H1 (cell line): ENCODE results near the gene RIC8A. TPM values are rescaled to one million over a fixed set of nuclear protein-coding genes. Genes with fewer than 3 reads are reported as not detected.

Experiments
- CTCF ChIA-PET: fragments of 300-600 bp; sonication (Branson Sonifier 250); formaldehyde crosslinking; loops from one replicate; lab custom pipeline; 2021; ENCODE audit not compliant: partially characterized antibody; lab: Charles Lee
- POLR2A ChIA-PET: fragments of 300-600 bp; sonication (Branson Sonifier 250); formaldehyde crosslinking; loops from one replicate; lab custom pipeline; 2021; ENCODE audit warnings: inconsistent platforms; ENCODE audit not compliant: partially characterized antibody; lab: Charles Lee
- DNase-seq, 2 experiments: peaks; one replicate each; pipeline versions ENCODE4 v3.0.0 to v3.0.0-alpha.2; 2010 to 2022; ENCODE audit warnings: low spot score in 2 of 2, low read depth in 1 of 2, mixed read lengths in 1 of 2
- FAIRE-seq: peaks from 2 replicates; lab custom pipeline; 2011; peaks lifted over from hg19 to GRCh38; lab: Jason Lieb, UNC
- H2AFZ ChIP-seq: 2 replicates; pipeline ENCODE4 v1.8.1; 2012; ENCODE audit warnings: low read length, inconsistent platforms
- H2AK5ac ChIP-seq: 2 replicates; pipeline ENCODE4 v1.6.1; 2013; ENCODE audit warnings: low read depth, low read length
- H2BK120ac ChIP-seq: replicated peaks from 2 replicates; pipeline ENCODE3; 2013; ENCODE audit warnings: low read depth, low read length, inconsistent platforms
- H2BK12ac ChIP-seq: 2 replicates; pipeline ENCODE4 v1.6.1; 2013; ENCODE audit warnings: low read depth, low read length
- H2BK15ac ChIP-seq: 2 replicates; pipeline ENCODE4 v1.6.1; 2013; ENCODE audit warnings: low read length
- H2BK20ac ChIP-seq: 2 replicates; pipeline ENCODE4 v1.6.1; 2013; ENCODE audit warnings: low read length
- H2BK5ac ChIP-seq: 2 replicates; pipeline ENCODE4 v1.6.1; 2013; ENCODE audit warnings: low read depth, low read length
- H3K14ac ChIP-seq: 2 replicates; pipeline ENCODE4 v1.6.1; 2013; ENCODE audit warnings: inconsistent platforms; ENCODE audit not compliant: insufficient read length
- H3K18ac ChIP-seq: 2 replicates; pipeline ENCODE4 v1.6.1; 2013; ENCODE audit warnings: low read length; ENCODE audit errors: extremely low read depth
- H3K23ac ChIP-seq: 2 replicates; pipeline ENCODE4 v1.6.1; 2013; ENCODE audit warnings: inconsistent platforms; ENCODE audit not compliant: insufficient read length
- H3K23me2 ChIP-seq: 2 replicates; pipeline ENCODE4 v1.6.1; 2013; ENCODE audit warnings: low read depth, low read length
- H3K27ac ChIP-seq: 2 replicates; pipeline ENCODE4 v1.6.1; 2011; ENCODE audit warnings: low read depth, low read length, inconsistent platforms
- H3K27me3 ChIP-seq, 4 experiments: replicated peaks in 1 of 4; 1 replicate in 1 of 4; 2 replicates in 3 of 4; pipeline versions ENCODE4 v1.6.1 to v1.8.1; 2011 to 2013; ENCODE audit warnings: low read length in 3 of 4, mild to moderate bottlenecking in 3 of 4, inconsistent platforms in 2 of 4, mixed read lengths in 2 of 4, moderate library complexity in 1 of 4; ENCODE audit not compliant: control insufficient read depth in 3 of 4, insufficient read depth in 3 of 4; ENCODE audit errors: extremely low read depth in 1 of 4
- H3K36me3 ChIP-seq, 4 experiments: 2 replicates each; pipeline versions ENCODE4 v1.6.1 to v1.8.1; 2011 to 2013; ENCODE audit warnings: mild to moderate bottlenecking in 4 of 4, low read length in 3 of 4, moderate library complexity in 2 of 4, control low read depth in 1 of 4, inconsistent platforms in 1 of 4; ENCODE audit not compliant: insufficient read depth in 4 of 4, control insufficient read depth in 2 of 4
- H3K4ac ChIP-seq: replicated peaks from 2 replicates; pipeline ENCODE3; 2013; ENCODE audit warnings: low read length, low read depth, mixed read lengths, inconsistent platforms; ENCODE audit not compliant: insufficient read length
- H3K4me1 ChIP-seq, 4 experiments: replicated peaks in 1 of 4; 1 replicate in 1 of 4; 2 replicates in 3 of 4; pipeline versions ENCODE4 v1.6.1 to v1.8.1; 2011 to 2013; ENCODE audit warnings: low read length in 3 of 4, inconsistent platforms in 2 of 4, mixed read lengths in 1 of 4; ENCODE audit not compliant: insufficient read depth in 4 of 4, control insufficient read depth in 3 of 4
- H3K4me2 ChIP-seq, 2 experiments: 2 replicates each; pipeline versions ENCODE4 v1.6.1 to v1.8.1; 2011 to 2013; ENCODE audit warnings: low read depth in 2 of 2, low read length in 2 of 2, control low read depth in 1 of 2, inconsistent platforms in 1 of 2, mild to moderate bottlenecking in 1 of 2; ENCODE audit not compliant: insufficient read depth in 1 of 2
- H3K4me3 ChIP-seq, 4 experiments: fragments of 200-600, 300-600 bp in 1 of 4; sonication (generic), shearing (Covaris generic), sonication (Bioruptor Twin) in 1 of 4; 2 replicates each; pipeline versions ENCODE4 v1.5.1 to v1.8.1; 2011 to 2016; ENCODE audit warnings: low read length in 4 of 4, low read depth in 3 of 4, control low read depth in 2 of 4, inconsistent platforms in 2 of 4, mild to moderate bottlenecking in 2 of 4, mixed read lengths in 1 of 4, moderate library complexity in 1 of 4; ENCODE audit not compliant: insufficient read depth in 2 of 4; ENCODE audit errors: extremely low read depth in 1 of 4
- H3K56ac ChIP-seq: replicated peaks from 2 replicates; pipeline ENCODE3; 2013; ENCODE audit warnings: low read depth, mild to moderate bottlenecking, mixed read lengths, low read length, inconsistent platforms; ENCODE audit not compliant: insufficient read length
- H3K79me1 ChIP-seq: 2 replicates; pipeline ENCODE4 v1.6.1; 2013; ENCODE audit warnings: low read depth, low read length, control low read depth
- H3K79me2 ChIP-seq, 2 experiments: 2 replicates each; pipeline versions ENCODE4 v1.6.1 to v1.8.1; 2012 to 2013; ENCODE audit warnings: low read length in 2 of 2, mild to moderate bottlenecking in 2 of 2, inconsistent platforms in 1 of 2; ENCODE audit not compliant: insufficient read depth in 2 of 2, control insufficient read depth in 1 of 2
- H3K9ac ChIP-seq, 4 experiments: replicated peaks in 1 of 4; 1 replicate in 1 of 4; 2 replicates in 3 of 4; pipeline versions ENCODE4 v1.6.1 to v1.8.1; 2011 to 2013; ENCODE audit warnings: low read depth in 3 of 4, low read length in 3 of 4, control low read depth in 2 of 4, mild to moderate bottlenecking in 2 of 4, moderate library complexity in 2 of 4, inconsistent platforms in 1 of 4; ENCODE audit errors: extremely low read depth in 1 of 4
- H3K9me3 ChIP-seq, 2 experiments: 2 replicates each; pipeline versions ENCODE4 v1.6.1 to v1.8.1; 2012 to 2013; ENCODE audit warnings: mild to moderate bottlenecking in 2 of 2, moderate library complexity in 2 of 2, control low read depth in 1 of 2, inconsistent platforms in 1 of 2, low read depth in 1 of 2, low read length in 1 of 2, mixed read lengths in 1 of 2; ENCODE audit not compliant: insufficient read depth in 2 of 2
- H4K20me1 ChIP-seq, 2 experiments: replicated peaks in 1 of 2; 2 replicates each; pipeline versions ENCODE3 to v1.8.1; 2011 to 2013; ENCODE audit warnings: inconsistent platforms in 2 of 2, low read length in 2 of 2, mild to moderate bottlenecking in 1 of 2; ENCODE audit not compliant: insufficient read depth in 2 of 2, control insufficient read depth in 1 of 2
- H4K5ac ChIP-seq: 2 replicates; pipeline ENCODE4 v1.6.1; 2013; ENCODE audit warnings: low read length, low read depth, mixed read lengths, inconsistent platforms; ENCODE audit not compliant: insufficient read length
- H4K8ac ChIP-seq: 2 replicates; pipeline ENCODE4 v1.8.0; 2013; ENCODE audit warnings: mild to moderate bottlenecking, moderate library complexity, low read length, inconsistent platforms; ENCODE audit not compliant: insufficient read depth; ENCODE audit errors: extremely low read depth
- H4K91ac ChIP-seq: replicated peaks from 2 replicates; pipeline ENCODE3; 2013; ENCODE audit warnings: low read length, mixed read lengths, inconsistent platforms; ENCODE audit not compliant: insufficient read length
- SP2 ChIP-seq: IDR thresholded peaks from 2 replicates; pipeline ENCODE4 v1.6.1; 2012; ENCODE audit warnings: mild to moderate bottlenecking, low read length, inconsistent platforms
- WGBS, 2 experiments: shearing (Covaris generic) in 1 of 2; methylation state at CpG; one replicate each; pipeline versions ENCODE4 v1.1.6 to v1.1.7; 2013 to 2015; ENCODE audit warnings: low lambda C conversion rate in 2 of 2, mixed read lengths in 2 of 2, inconsistent platforms in 1 of 2, low coverage in 1 of 2, missing lambda C conversion rate in 1 of 2; ENCODE audit not compliant: insufficient replicate concordance in 2 of 2, insufficient coverage in 1 of 2, insufficient read length in 1 of 2; ENCODE audit errors: extremely low coverage in 1 of 2, missing lambda C conversion rate in 1 of 2; 5-methylcytosine and 5-hydroxymethylcytosine counted together
- polyA plus RNA-seq, 7 experiments: library from polyadenylated mRNA; depleted of rRNA in 3 of 7; stranded (reverse) in 5 of 7; unstranded in 2 of 7; fragments of >200 nt in 5 of 7; fragments of 200-250 nt in 2 of 7; gene quantifications; 1 replicate in 5 of 7; 2 replicates in 1 of 7; 4 replicates in 1 of 7; pipeline versions ENCODE4 v1.2.1 to v1.2.3, GENCODE V29; 2011 to 2013; ENCODE audit warnings: missing spikeins in 2 of 7, mixed read lengths in 2 of 7
- total RNA-seq: library from RNA; stranded (reverse); fragmentation: NEBNext Ultra II Directional; extraction: Animal tissue kit (Norgen Biotek cat#: 25700); gene quantifications from 2 replicates; pipeline ENCODE4 v1.2.1, GENCODE V29; 2021

RIC8A gene
- total and polyA plus RNA-seq, 2 of the 8 experiments (the other 6 are each of a cell fraction or from before 2014, with no cell fraction given), result 67.0 to 105 TPM

DNA sequence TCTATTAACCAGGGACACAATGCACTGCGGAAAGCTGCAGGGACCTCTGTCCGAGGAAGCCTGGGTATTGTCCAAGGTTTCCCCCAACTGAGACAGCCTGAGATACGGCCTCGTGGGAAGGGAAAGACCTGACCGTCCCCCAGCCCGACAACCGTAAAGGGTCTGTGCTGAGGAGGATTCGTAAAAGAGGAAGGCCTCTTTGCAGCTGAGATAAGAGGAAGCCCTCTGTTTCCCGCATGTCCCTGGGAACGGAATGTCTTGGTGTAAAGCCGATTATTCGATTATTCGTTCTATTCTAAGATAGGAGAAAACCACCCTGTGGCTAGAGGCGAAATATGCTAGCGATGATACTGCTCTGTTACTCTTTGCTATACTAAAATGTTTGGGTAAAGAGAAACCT is 5.5 kb upstream of the RIC8A start:
- no peak overlapping the region for H3K23ac ChIP-seq
- no peak overlapping the region for H3K4me2 ChIP-seq
- ChIA-PET POLR2A (interaction anchor here (0.6 kb wide), 1 partner anchor 48 kb away, joined by 3 read pairs; no protein-coding TSS in a partner anchor), CTCF (interaction anchor here (2.0 kb wide), 1 partner anchor 161 kb away, joined by 7 read pairs; no protein-coding TSS in a partner anchor)
- H4K8ac ChIP-seq, result no peak overlapping the region
- H3K9ac ChIP-seq, result no peak overlapping the region
- H4K91ac ChIP-seq, result no peak overlapping the region
- no peak for TF ChIP-seq SP2
- H3K4me3 ChIP-seq, result no peak overlapping the region
- H3K14ac ChIP-seq, result no peak overlapping the region
- peaks cover 6% of the 10 kb centered on the region for H3K79me1 ChIP-seq
- H3K27ac ChIP-seq, result no peak overlapping the region
- no peak overlapping the region for H2BK5ac ChIP-seq
- H3K56ac ChIP-seq, result no peak overlapping the region
- WGBS, 2 experiments, result 86% methylated on average over 15 of the region's 15 CpGs; no CpG with 5 or more reads in 1 of the 2 experiments
- H4K20me1 ChIP-seq, result peaks cover 0 to 27% of the 10 kb centered on the region in 2 experiments
- H2AK5ac ChIP-seq, result no peak overlapping the region
- no peak for FAIRE-seq
- H4K5ac ChIP-seq, result no peak overlapping the region
- H3K36me3 ChIP-seq, result peaks cover 0 to 10% (median 3%) of the 10 kb centered on the region in 4 experiments; a peak in 6 of 8 replicates
- no peaks in the 10 kb centered on the region for H3K27me3 ChIP-seq
- peaks cover 0 to 7% (median 3%) of the 10 kb centered on the region in 4 experiments; a peak in 5 of 7 replicates for H3K4me1 ChIP-seq
- peaks cover 6% of the 10 kb centered on the region; the same call in 1 of the 2 replicates for H3K23me2 ChIP-seq
- DNase-seq, result no peak
- H3K18ac ChIP-seq, result no peak overlapping the region
- no peak overlapping the region for H2BK120ac ChIP-seq
- H2BK12ac ChIP-seq, result no peak overlapping the region
- no peak overlapping the region for H2BK20ac ChIP-seq
- no peak overlapping the region for H2BK15ac ChIP-seq
- H2AFZ ChIP-seq, result no peak overlapping the region
- H3K79me2 ChIP-seq, result peaks cover 0 to 12% of the 10 kb centered on the region in 2 experiments; a peak in 3 of 4 replicates
- H3K4ac ChIP-seq, result no peak overlapping the region
- H3K9me3 ChIP-seq, result peaks cover 0 to 9% of the 10 kb centered on the region in 2 experiments; a peak in 1 of 4 replicates
